ENCODE data around the gene GPX4. TPM values are rescaled to one million over a fixed set of nuclear protein-coding genes. Genes with fewer than 3 reads are reported as not detected.

The GPX4 gene
- total RNA-seq, 4 donors from 2014 or later: 350 to 485 (median 414) TPM

DNA sequence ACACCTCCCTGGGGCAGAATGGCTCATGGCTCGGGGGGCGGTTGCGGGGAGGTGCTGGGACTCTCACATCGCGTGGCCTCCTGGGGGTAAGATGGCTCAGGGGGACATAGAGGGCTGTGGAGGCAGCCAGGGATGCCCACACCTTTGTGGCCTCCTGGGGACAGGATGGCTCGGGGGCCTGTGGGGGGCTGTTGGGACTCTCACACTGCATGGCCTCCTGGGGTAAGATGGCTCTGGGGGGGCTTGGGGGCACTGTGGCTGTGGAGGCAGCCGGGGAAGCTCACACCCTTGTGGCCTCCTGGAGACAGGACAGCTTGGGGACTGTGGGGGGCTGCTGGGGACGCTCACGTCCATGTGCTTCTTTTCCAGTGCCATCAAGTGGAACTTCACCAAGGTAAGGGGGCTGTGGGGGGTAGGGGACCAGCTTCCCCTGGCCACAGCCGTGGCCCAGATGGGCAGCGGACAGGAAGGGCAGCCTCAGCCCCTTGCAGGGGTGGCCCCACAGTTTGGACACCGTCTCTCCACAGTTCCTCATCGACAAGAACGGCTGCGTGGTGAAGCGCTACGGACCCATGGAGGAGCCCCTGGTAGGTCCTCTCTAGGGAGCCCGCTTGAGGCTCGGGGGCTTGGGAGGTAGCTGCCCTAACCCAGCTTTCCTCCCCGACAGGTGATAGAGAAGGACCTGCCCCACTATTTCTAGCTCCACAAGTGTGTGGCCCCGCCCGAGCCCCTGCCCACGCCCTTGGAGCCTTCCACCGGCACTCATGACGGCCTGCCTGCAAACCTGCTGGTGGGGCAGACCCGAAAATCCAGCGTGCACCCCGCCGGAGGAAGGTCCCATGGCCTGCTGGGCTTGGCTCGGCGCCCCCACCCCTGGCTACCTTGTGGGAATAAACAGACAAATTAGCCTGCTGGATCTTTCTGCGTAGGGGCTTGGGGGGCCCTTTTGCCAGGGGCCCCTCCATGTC, 2.4 kb downstream of the GPX4 start:
- intact Hi-C loops (cut with DNase I): no loop called here
- WGBS, 2 donors: 92 to 96% methylated on average over 11 to 29 of the region's 32 CpGs
- Histone ChIP-seq H3K36me3 (peaks cover 37 to 39% of the 10 kb centered on the region in 2 donors), H3K9me3 (no peaks in the 10 kb centered on the region), H3K4me3 (replicated peaks in 1 of 3) (no peak overlapping the region), H3K27me3 (no peaks in the 10 kb centered on the region), H3K27ac (no peak overlapping the region), H3K4me1 (peaks cover 30 to 37% of the 10 kb centered on the region in 2 donors)
- TF ChIP-seq POLR2A (IDR thresholded peaks at IDR 0.05): no peak
- TF ChIP-seq, protein P1, sequence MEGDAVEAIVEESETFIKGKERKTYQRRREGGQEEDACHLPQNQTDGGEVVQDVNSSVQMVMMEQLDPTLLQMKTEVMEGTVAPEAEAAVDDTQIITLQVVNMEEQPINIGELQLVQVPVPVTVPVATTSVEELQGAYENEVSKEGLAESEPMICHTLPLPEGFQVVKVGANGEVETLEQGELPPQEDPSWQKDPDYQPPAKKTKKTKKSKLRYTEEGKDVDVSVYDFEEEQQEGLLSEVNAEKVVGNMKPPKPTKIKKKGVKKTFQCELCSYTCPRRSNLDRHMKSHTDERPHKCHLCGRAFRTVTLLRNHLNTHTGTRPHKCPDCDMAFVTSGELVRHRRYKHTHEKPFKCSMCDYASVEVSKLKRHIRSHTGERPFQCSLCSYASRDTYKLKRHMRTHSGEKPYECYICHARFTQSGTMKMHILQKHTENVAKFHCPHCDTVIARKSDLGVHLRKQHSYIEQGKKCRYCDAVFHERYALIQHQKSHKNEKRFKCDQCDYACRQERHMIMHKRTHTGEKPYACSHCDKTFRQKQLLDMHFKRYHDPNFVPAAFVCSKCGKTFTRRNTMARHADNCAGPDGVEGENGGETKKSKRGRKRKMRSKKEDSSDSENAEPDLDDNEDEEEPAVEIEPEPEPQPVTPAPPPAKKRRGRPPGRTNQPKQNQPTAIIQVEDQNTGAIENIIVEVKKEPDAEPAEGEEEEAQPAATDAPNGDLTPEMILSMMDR (IDR thresholded peaks at IDR 0.05): no peak
- no peak for DNase-seq

DNA sequence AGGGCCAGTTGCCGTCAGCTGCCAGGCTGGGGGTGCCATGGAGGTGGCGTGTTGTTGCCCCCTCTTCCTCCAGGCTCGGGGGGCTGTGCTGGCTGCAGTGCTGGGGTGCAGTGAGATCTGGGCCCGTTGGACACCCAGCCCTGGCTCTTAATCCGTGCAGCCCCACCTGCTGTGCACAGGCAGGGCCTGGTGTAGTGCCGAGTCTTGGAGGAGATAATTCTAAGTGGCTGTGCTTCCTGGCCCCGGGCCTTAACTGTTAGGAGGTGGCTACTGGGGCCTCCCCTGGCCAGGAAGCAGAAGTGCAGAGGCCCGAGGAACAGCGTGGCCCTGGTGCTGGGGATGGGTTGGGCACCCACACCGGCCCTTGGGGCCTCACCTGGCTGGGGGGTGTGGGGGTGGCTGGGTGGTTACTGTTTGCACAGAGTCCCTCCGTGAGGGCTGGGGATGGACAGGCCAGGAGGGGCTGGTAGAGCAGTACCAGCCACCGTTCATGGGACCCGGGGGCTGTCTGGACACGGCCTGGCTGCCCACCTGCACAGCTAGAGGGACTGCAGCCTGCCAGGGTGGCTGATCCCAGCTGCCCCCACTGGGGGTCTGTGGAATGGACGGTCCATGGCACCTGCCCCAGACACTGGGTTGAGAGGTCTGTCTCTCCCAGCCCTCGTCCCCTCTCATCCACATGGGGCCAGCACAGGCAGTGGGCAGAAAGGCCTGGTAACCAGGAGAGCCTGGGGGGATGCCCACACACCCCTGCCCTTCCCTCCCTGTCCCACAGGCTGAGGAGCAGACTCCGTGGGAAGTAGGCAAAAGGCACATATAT, 3.3 kb downstream of the GPX4 start:
- Histone ChIP-seq H3K9me3 (no peaks in the 10 kb centered on the region), H3K27me3 (no peaks in the 10 kb centered on the region), H3K36me3 (peaks cover 42 to 44% of the 10 kb centered on the region in 2 donors), H3K4me3 (replicated peaks in 1 of 3) (no peak overlapping the region), H3K27ac (no peak overlapping the region), H3K4me1 (peaks cover 23 to 28% of the 10 kb centered on the region in 2 donors)
- 82 to 83% methylated on average over 5 to 6 of the region's 17 CpGs for WGBS, 2 donors
- DNase-seq: no peak
- no peak for TF ChIP-seq POLR2A (IDR thresholded peaks at IDR 0.05)
- intact Hi-C loops (cut with DNase I): no loop called here

DNA sequence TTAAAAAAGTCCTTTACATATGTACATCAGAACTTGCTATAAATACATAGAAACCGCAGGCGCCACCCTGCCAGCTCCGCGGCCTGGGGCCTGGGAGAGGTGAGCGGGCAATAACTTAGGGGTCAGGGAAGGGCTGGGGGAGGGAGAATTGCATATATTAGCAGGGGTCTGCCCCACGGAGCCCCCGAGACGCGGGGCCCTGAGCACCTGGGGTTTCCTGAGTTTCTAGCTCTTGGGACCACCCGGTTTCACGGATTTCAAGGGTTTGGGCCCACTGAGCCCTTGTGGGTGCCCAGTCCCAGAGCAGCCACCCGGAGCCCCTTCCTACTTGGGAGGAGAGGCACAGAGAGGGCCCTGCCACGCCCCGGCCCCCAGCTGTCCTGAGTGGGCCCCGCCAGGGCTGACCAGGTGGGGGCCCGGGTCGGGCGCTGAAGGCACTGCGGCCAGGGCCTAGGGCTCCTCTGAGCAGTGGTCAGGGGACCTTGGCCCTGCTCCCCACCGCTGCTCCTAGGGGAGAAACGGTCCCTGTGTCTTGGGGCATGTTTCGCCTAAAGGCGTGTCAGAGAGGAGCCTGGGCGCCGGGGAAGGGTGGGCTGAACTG, 4.0 kb downstream of the GPX4 start:
- intact Hi-C loops (cut with DNase I): no loop called here
- Histone ChIP-seq H3K4me3 (replicated peaks in 1 of 3) (no peak overlapping the region), H3K36me3 (peaks cover 44 to 51% of the 10 kb centered on the region in 2 donors), H3K27me3 (no peaks in the 10 kb centered on the region), H3K4me1 (peaks cover 16 to 21% of the 10 kb centered on the region in 2 donors), H3K9me3 (no peaks in the 10 kb centered on the region), H3K27ac (no peak overlapping the region)
- 89 to 93% methylated on average over 10 to 23 of the region's 25 CpGs for WGBS, 2 donors
- no peak for DNase-seq
- TF ChIP-seq POLR2A (IDR thresholded peaks at IDR 0.05): no peak
- TF ChIP-seq, protein P1 (IDR thresholded peaks at IDR 0.05): no peak

DNA sequence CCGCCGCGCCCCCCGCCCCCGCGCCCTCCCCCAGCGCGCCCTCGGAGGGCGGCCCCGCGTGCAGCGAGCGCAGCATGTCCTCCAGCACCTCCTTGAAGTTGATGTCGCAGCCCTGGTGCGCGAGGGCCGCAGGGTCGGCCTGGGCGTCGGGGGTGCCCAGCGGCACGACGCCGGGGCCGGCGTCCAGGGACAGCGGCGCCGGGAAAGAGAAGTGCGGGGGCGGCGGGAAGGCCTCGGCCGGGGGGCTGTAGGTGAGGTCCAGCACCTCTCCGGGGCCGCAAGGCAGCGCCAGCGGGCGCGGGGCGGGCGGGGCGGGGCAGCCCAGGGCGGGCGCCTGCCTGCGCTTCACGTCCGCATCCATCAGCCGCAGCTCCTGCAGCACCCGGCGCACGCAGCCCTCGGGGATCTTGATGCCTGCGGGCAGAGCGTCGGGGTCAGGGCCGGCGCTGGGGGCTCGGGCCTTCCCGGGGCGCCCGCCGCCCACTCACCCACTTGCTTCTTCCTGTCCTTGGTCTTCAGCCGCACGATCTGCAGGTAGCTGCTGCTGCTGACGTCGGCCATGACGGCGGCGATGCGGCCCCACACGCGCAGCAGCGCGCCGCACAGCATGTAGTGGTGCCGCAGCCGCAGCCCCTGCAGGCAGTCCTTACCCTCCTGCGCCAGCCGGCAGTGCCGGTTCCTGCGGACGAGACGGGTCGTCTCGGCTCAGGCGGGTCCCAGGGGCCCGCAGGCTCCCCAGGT, 4.7 kb downstream of the GPX4 start:
- TF ChIP-seq, protein P1 (IDR thresholded peaks at IDR 0.05): no peak
- TF ChIP-seq POLR2A (IDR thresholded peaks at IDR 0.05): no peak
- Histone ChIP-seq H3K27ac (no peak overlapping the region), H3K36me3 (peaks cover 44 to 54% of the 10 kb centered on the region in 2 donors), H3K9me3 (no peaks in the 10 kb centered on the region), H3K4me1 (peaks cover 10 to 20% of the 10 kb centered on the region in 2 donors), H3K27me3 (no peaks in the 10 kb centered on the region), H3K4me3 (replicated peaks in 1 of 3) (no peak overlapping the region)
- DNase-seq: no peak
- intact Hi-C loops (cut with DNase I): no loop called here
- WGBS, 2 donors: 96% methylated on average over 52 to 54 of the region's 89 CpGs

Data from thyroid gland (tissue), 4 donors.